HG03521 (cell line): Measurements from ENCODE around the gene KCNJ14.

ENCODE experiments used
- ATAC-seq: cut with Tn5 transposase; IDR thresholded peaks from one replicate; pipeline ENCODE4 v1.9.1; 2021; ENCODE audit warnings: mild to moderate bottlenecking, moderate library complexity; ENCODE audit not compliant: unreplicated experiment

Gene KCNJ14

DNA sequence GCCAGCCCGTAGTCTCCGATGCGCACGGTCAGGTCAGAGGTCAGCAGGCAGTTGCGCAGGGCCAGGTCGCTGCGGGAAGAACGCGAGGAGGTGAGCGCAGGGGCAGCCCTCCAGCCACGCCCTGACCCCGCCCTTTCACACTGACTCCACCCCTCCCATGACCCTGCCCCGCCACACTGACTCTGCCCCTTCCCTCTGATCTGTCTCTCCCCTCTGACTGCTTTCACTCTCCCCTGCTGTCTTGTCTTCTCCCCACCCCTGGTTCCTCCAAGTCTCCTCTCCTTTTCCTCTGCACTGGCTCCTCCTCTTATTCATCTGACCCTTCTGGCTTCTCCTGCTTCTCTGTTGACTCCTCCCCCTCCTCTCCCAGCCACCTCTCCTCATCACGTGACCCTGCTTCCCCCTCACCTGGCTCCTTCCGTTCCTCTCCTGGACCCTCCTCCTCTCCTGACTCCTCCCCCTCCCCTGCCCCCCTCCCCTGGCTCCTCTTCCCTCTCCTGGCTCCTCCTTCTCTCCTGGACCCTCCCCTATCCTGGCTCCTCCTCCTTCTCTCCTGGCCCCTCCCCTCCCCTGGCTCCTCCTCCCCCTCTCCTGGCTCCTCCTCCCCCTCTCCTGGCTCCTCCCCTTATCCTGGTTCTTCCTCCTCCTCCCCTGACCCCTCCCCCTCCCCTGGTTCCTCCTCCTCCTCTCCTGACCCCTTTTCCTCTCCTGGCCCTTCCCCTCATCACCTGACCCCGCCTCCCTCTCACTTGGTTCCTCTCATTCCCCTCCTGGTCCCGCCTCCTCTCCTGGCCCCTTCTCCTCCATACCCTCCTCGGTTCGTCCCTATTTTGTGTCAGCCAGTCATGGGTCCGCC lies 46.3 kb downstream of the KCNJ14 start:
- no peak for ATAC-seq

- no peak for ATAC-seq
Measured at GRCh38 chr19:48502350-48503018, 47.1 kb downstream of the KCNJ14 start.

- no peak for ATAC-seq
Measured at GRCh38 chr19:48506138-48506733, 50.9 kb downstream of the KCNJ14 start.

- no peak for ATAC-seq
Measured at GRCh38 chr19:48507911-48508439, 52.6 kb downstream of the KCNJ14 start.

DNA sequence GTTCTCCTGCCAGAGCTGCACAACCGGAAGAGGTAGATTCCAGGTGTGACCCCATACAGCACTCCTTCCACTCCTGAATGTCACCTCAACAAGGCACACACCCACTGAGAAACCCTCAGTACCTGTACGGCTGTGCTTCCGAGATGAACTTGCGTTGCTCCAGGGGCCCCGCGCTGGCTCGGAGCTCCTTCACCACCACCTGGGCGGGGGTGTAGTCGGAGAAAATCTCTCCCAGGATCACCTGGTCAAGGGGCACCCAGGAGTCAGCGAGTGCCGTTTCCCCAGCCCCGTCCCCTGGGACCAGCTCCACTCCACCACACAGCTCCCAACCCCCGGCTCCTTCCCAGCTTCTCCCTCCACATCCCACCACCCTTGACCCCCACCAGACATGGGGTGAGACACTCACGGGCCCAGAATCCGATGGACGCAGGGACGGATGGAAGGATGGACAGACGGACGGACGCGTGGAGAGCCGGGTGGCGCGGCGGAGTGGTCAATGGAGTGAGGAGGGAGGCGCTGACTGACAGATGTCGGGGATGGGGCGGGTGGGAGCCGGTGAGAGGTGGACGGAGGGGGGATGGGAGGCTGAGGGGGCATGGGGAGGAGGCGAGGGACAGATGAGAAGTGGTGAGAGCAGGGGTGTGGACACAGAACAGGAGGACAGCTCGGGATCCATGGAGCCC lies 53.5 kb downstream of the KCNJ14 start:
- no peak for ATAC-seq

DNA sequence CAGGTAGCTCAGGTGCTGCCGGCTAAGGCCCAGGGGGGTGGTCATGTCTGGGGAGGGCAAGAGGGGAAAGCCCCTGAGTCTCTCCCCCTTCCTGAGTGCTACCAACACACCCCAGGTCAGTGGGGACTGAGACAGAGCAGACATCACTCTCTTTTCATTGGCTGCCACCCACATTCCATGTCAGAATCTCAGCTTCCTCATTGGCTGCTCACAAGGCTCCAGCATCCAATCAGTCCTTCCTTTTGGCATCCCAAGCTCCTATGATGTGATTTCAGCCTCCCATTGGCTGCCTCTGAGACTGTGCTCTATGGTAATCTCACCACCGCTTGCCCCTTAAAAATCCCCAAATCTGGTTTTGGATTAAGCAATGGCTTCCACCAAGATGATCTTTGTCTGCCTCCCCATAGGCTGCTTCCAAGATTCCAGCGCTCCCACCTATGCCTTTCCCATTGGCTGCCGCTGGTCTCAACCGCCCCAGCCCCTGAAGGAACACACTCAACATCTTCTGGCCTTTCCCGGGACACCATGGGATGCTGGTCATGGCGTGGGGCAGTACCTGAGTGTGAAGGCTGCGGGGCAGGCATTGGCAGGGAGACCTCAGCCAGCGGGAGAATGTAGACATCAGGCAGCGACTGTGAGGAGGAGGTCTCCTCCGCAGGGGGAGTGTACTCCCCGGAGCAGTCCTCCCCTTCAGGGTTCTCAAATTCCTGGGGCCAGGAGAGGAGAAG lies 54.3 kb downstream of the KCNJ14 start:
- no peak for ATAC-seq

DNA sequence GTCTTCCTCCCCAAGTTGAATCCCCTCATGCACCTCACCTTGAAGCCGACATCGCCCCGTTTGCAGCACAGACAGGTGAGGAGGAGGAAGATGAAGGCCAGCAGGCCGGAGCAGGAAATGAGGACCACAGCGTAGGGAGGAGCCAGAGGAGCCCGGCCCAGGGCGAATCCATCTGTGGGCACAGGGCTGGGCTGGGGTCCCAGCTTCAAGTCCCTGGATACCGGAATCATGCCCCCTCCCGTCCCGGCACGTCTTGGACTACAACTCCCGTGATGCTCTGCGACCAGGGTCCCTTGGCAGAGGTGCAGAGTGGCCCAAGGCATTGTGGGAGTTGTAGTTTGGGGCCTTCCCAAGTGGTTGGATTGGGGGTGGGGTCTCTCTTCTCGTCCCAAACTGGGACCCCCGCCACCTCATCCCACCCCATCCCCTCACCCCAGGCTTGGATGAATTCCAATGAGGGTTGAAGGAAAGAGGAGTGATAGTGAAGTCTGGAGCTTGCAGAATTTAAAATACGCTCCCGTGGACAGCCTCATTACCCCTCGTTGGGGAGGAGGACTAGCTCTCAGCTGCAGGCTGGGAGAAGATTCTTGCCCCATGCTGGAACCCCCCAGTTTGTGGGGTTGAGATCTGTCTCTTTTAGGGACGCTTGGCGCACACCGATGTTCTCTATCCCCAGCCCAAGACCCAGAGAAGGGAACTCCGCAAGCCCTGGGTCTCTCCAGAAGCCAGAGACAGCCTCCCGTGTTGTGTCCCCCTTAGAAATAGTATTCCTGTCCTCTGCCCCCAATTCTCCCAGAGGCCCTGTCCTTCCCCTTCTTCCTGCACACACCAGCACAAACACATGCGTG lies 55.3 kb downstream of the KCNJ14 start:
- no peak for ATAC-seq

DNA sequence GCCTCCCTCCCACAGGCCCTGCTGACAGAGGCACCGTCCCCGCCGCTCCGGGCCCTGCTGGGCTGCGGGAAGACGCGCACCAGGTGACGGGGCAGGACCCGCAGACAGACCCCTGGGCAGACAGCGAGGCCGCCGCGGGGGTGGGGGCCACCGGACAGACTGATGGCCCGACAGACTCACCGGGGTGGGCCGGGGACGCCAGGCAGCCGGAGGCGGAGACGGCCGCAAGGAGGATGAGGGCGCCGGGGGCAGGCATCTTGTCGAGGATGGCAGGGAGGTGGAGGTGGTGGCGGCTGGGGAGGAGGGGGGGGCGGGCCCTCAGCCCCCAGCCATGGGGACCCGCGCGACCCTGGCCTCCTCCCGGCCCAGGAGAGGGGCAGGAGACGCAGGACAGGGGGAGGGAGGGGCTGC lies 56.0 kb downstream of the KCNJ14 start:
- no peak for ATAC-seq

GRCh38 chr19:48511800-48512503 lies 56.6 kb downstream of the KCNJ14 start, which contains the start of gene LMTK3:
TSS of gene LMTK3 (minus strand) at chr19:48511835. CDS start at chr19:48511576, 259 bp downstream.
- no peak for ATAC-seq

GRCh38 chr19:48512504-48513288 lies 57.3 kb downstream of the KCNJ14 start:
- no peak for ATAC-seq

GRCh38 chr19:48513289-48514122 lies 58.1 kb downstream of the KCNJ14 start:
- peak; percentile 44 for ATAC-seq

- ATAC-seq: no peak
Measured at GRCh38 chr19:48514123-48514458, 58.7 kb downstream of the KCNJ14 start.

GRCh38 chr19:48516536-48516935 lies 61.2 kb downstream of the KCNJ14 start:
- no peak for ATAC-seq
